ENCODE results near the gene PPP2R3C. TPM values are rescaled to one million over a fixed set of nuclear protein-coding genes. Genes with fewer than 3 reads are reported as not detected.

The PPP2R3C gene
- total and polyA plus RNA-seq, 2 of the 13 experiments (the other 11 are each of a cell fraction or from before 2014, with no cell fraction given) = 63.4 to 102 TPM

DNA sequence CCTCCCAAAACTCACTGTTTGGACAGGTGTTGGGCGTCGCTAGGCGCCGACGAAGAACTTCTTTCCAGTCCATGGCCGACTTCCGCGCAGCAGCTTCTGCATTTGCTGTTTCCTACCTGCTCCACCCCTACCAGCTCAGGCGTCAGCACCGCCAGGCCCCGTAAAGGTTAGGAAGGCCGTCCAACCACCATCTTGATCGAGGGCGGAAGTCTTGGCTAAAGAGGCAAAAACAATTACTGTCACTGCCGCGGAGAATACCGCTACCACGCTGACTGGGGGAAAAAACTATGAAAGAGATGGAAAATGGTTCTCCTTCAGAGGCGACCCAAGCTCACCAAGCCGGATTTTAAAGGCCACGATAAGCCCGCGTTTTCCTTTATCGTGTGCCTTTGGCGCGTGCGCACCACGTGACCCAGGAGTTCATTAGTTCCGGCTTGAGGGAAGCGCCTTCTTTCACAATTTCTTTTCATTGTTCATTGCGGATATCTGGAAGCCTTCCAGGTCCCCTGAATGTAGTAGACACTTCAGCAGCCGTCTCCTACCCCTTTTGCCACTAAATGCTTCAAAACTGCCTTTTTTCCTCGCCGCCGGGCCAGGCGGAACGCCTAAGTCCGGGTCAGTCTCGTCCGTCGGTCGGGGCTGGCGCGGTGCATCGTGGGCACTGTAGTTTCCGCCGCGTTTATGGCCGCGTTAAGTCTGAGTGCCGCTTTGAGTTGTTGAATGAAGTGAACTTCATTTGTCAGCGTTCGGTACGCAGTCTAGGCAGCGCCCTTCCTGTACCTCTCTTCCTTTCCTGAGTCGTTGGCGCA is at the start of gene PPP2R3C, which contains the start of gene PRORP (continued):
- TF ChIP-seq, protein P1, sequence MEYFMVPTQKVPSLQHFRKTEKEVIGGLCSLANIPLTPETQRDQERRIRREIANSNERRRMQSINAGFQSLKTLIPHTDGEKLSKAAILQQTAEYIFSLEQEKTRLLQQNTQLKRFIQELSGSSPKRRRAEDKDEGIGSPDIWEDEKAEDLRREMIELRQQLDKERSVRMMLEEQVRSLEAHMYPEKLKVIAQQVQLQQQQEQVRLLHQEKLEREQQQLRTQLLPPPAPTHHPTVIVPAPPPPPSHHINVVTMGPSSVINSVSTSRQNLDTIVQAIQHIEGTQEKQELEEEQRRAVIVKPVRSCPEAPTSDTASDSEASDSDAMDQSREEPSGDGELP (IDR thresholded peaks at IDR 0.05; ENCODE audit: borderline replicate concordance, low read depth) = peak; percentile 93
- TF ChIP-seq, protein P2, sequence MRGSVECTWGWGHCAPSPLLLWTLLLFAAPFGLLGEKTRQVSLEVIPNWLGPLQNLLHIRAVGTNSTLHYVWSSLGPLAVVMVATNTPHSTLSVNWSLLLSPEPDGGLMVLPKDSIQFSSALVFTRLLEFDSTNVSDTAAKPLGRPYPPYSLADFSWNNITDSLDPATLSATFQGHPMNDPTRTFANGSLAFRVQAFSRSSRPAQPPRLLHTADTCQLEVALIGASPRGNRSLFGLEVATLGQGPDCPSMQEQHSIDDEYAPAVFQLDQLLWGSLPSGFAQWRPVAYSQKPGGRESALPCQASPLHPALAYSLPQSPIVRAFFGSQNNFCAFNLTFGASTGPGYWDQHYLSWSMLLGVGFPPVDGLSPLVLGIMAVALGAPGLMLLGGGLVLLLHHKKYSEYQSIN (CRISPR knock-in tag; IDR thresholded peaks at IDR 0.05; ENCODE audit: borderline replicate concordance) = no peak
- TF ChIP-seq MLLT10 (CRISPR knock-in tag; IDR thresholded peaks at IDR 0.05) = peak; percentile 29; the same call in 1 of the 2 replicates
- peak; percentile 81 for TF ChIP-seq ELF3 (CRISPR knock-in tag; IDR thresholded peaks at IDR 0.05)
- peak; percentile 68 for TF ChIP-seq RARA (CRISPR knock-in tag; IDR thresholded peaks at IDR 0.05)
- peak; percentile 80; the same call in 1 of the 2 replicates for TF ChIP-seq NFE2L1 (CRISPR knock-in tag; IDR thresholded peaks at IDR 0.05; ENCODE audit: borderline replicate concordance)
- peak; percentile 97 for TF ChIP-seq ZNF703 (CRISPR knock-in tag; IDR thresholded peaks at IDR 0.05; ENCODE audit: borderline replicate concordance)
- TF ChIP-seq, protein P3, sequence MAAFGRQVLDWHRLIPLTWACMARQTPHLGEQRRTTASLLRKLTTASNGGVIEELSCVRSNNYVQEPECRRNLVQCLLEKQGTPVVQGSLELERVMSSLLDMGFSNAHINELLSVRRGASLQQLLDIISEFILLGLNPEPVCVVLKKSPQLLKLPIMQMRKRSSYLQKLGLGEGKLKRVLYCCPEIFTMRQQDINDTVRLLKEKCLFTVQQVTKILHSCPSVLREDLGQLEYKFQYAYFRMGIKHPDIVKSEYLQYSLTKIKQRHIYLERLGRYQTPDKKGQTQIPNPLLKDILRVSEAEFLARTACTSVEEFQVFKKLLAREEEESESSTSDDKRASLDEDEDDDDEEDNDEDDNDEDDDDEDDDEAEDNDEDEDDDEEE (CRISPR knock-in tag; IDR thresholded peaks at IDR 0.05) = peak; percentile 88
- TF ChIP-seq MIER2 (CRISPR knock-in tag; IDR thresholded peaks at IDR 0.05) = peak; percentile 77; the same call in 1 of the 2 replicates
- TF ChIP-seq, protein P4, sequence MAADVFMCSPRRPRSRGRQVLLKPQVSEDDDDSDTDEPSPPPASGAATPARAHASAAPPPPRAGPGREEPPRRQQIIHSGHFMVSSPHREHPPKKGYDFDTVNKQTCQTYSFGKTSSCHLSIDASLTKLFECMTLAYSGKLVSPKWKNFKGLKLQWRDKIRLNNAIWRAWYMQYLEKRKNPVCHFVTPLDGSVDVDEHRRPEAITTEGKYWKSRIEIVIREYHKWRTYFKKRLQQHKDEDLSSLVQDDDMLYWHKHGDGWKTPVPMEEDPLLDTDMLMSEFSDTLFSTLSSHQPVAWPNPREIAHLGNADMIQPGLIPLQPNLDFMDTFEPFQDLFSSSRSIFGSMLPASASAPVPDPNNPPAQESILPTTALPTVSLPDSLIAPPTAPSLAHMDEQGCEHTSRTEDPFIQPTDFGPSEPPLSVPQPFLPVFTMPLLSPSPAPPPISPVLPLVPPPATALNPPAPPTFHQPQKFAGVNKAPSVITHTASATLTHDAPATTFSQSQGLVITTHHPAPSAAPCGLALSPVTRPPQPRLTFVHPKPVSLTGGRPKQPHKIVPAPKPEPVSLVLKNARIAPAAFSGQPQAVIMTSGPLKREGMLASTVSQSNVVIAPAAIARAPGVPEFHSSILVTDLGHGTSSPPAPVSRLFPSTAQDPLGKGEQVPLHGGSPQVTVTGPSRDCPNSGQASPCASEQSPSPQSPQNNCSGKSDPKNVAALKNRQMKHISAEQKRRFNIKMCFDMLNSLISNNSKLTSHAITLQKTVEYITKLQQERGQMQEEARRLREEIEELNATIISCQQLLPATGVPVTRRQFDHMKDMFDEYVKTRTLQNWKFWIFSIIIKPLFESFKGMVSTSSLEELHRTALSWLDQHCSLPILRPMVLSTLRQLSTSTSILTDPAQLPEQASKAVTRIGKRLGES (CRISPR knock-in tag; IDR thresholded peaks at IDR 0.05; ENCODE audit: borderline replicate concordance) = peak; percentile 96
- TF ChIP-seq, protein P5, sequence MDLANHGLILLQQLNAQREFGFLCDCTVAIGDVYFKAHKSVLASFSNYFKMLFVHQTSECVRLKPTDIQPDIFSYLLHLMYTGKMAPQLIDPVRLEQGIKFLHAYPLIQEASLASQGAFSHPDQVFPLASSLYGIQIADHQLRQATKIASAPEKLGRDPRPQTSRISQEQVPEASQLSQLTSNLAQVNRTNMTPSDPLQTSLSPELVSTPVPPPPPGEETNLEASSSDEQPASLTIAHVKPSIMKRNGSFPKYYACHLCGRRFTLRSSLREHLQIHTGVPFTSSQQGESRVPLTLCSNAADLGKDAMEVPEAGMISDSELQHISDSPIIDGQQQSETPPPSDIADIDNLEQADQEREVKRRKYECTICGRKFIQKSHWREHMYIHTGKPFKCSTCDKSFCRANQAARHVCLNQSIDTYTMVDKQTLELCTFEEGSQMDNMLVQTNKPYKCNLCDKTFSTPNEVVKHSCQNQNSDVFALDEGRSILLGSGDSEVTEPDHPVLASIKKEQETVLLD (CRISPR knock-in tag; IDR thresholded peaks at IDR 0.05; ENCODE audit: low read depth) = peak; percentile 64; the same call in 1 of the 2 replicates
- TF ChIP-seq, protein P6, sequence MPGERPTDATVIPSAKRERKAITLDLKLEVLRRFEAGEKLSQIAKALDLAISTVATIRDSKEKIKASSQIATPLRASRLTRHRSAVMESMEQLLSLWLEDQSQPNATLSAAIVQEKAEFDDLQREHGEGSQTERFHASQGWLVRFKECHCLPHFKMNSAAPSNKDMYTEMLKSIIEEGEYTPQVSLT (CRISPR knock-in tag; IDR thresholded peaks at IDR 0.05; ENCODE audit: borderline replicate concordance, low read depth) = peak; percentile 96; the same call in 1 of the 2 replicates
- TF ChIP-seq, protein P7, sequence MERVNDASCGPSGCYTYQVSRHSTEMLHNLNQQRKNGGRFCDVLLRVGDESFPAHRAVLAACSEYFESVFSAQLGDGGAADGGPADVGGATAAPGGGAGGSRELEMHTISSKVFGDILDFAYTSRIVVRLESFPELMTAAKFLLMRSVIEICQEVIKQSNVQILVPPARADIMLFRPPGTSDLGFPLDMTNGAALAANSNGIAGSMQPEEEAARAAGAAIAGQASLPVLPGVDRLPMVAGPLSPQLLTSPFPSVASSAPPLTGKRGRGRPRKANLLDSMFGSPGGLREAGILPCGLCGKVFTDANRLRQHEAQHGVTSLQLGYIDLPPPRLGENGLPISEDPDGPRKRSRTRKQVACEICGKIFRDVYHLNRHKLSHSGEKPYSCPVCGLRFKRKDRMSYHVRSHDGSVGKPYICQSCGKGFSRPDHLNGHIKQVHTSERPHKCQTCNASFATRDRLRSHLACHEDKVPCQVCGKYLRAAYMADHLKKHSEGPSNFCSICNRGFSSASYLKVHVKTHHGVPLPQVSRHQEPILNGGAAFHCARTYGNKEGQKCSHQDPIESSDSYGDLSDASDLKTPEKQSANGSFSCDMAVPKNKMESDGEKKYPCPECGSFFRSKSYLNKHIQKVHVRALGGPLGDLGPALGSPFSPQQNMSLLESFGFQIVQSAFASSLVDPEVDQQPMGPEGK (CRISPR knock-in tag; IDR thresholded peaks at IDR 0.05) = peak; percentile 76
- peak; percentile 96 for TF ChIP-seq ZNF225 (CRISPR knock-in tag; IDR thresholded peaks at IDR 0.05)
